T-helper 1 cell (primary cell): ENCODE measurements around the gene MAML3.

ENCODE experiments used
- DNase-seq, 5 donors: peaks; one replicate each; pipeline ENCODE4 v3.0.0-alpha.2; 2012 to 2020

MAML3 gene

DNA sequence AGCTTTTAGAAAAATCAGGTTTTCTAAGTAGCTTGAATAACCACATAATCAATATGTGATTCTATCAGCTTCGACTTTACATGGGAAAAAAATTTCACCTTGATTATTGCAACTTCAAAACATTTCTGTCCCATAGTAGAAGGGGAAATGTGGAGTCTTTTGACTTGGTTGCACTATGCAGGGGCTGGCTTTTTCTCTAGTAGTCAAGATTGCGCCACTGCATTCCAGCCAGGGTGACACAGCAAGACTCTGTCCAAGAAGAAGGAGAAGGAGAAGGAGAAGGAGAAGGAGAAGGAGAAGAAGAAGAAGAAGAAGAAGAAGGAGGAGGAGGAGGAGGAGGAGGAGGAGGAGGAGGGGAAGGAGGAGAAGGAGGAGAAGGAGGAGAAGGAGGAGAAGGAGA lies 84.9 kb downstream of the MAML3 start:
- DNase-seq: no peak

GRCh38 chr4:140068271-140068670 lies 85.7 kb downstream of the MAML3 start:
- no peak for DNase-seq

DNA sequence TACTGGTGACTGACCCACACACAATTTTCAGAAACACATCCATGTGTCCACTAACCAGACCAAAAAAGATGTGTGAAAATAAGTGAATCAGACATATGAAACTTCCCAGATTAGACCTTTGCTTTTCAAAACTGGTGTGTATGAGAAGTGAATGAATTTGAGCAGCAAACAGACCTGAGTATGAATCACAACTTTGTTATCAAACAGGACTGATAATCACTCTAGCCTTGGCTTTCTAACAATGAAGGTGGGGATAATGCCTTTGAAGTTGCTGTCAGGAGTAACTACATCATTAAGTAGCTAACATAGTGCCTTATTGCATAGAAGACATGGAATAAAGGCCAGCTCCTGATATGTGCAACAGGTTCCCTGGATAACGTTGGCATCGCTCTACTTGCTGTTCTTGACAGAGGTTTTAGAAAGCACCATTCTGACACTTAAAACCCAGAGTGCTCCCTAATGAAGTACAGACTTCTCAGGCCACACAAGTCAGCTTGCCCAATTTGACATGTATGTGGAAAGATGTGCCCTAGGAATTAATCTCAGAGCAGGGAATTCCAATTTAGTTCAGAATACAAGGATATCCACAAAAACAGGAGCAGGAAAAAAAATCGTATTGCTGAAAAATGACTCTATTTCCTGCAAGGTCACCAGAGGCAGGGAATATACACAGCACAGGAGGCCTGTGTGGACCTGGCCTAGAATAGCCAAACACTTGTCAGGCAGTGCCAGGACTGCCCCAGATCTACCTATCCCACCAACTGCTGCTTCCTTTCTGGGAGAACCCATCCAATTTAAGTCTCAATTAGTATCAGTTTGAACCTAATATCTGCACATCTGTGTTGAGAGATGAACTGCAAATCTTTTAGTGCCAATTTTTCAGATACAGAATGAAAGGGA lies 87.7 kb downstream of the MAML3 start:
- no peak for DNase-seq

GRCh38 chr4:140065393-140065792 lies 88.6 kb downstream of the MAML3 start:
- DNase-seq: no peak

- no peak for DNase-seq
Observed at GRCh38 chr4:140061659-140062289, 92.2 kb downstream of the MAML3 start.

- no peak for DNase-seq
Observed at GRCh38 chr4:140061194-140061593, 92.8 kb downstream of the MAML3 start.

DNA sequence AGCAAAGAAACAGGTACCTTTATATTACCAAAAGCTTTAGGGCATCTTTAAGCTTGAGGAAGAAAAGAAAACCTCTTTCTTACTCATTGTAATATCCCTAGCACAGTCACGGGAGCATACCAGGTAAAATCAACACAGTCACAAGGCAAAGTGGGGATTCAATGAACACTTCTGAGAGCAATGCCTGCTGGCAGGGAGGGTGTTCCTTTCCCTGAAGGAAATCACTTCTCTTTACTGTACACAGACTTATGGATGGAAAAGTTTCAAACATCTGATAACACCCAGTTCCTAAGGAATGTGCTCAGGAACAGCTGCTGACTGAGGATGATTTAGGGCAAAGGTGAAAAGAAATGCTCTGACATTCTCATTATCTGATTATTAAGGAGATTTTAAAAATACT lies 94.8 kb downstream of the MAML3 start:
- no peak for DNase-seq

- no peak for DNase-seq
Observed at GRCh38 chr4:140057701-140058100, 96.3 kb downstream of the MAML3 start.

GRCh38 chr4:140056015-140056414 lies 98.0 kb downstream of the MAML3 start:
- DNase-seq: no peak

GRCh38 chr4:140054861-140055260 lies 99.1 kb downstream of the MAML3 start:
- no peak for DNase-seq

DNA sequence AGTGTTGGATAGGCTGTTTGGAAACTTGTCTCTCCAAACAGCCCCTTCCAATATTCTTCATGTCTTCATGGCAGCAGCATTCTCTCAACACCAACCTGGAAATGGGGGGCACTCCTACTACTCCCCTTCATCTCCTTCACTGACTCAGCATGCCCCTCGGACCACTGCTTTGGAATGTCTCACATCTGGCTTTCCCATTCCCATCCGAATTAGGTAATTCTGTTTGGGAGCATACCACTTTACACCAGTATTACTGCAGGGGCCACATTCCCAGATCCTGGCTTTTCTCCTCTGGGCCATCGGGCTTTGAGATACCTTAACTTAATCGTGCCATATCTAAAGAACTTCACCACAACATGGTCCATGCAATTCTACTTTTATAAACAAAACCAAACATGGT lies 100.8 kb downstream of the MAML3 start:
- DNase-seq: no peak

- peak in 2 of 5 donors; percentile 4 to 36 for DNase-seq
Observed at GRCh38 chr4:140052050-140052449, 101.9 kb downstream of the MAML3 start.

DNA sequence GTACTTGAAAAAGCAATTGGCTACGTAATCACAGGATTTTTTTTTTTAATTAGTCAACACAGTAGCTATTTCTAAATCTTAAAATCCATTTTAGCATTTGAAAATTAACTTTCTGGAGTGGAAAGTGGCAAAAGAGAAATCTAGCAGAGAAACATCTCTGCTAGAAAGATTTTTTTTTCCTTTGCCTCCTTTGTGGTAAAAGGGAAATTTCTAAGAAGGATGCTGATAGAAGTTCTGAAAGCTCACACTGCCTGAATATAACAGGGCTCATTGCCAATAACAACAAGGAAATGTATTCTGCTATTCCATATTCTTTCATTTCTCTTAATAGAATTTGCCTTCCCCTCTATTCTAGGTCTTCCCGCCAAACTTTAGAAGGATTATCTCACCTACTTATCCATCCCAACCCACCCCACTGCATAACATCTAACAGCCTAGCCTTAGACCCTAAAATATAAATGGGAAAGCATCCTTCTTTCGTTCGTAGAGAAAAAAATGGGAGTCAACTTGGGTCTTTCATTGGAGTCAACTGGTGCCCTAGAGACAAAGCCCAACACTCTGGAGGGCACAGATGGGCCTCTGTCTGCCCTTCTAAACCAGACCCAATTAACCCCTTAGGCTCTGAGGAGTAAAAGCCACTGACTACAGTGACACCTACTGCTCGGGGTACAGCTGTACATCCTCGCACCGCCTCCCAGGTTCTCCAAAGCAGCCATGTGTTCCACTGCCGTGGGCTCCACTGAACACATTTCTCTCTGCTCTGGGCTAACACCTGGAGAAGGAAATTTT lies 103.9 kb downstream of the MAML3 start:
- DNase-seq: peak in 1 of 5 donors; percentile 14

- peak in 2 of 5 donors; percentile 17 to 57 for DNase-seq
Observed at GRCh38 chr4:140049024-140049848, 104.7 kb downstream of the MAML3 start.

DNA sequence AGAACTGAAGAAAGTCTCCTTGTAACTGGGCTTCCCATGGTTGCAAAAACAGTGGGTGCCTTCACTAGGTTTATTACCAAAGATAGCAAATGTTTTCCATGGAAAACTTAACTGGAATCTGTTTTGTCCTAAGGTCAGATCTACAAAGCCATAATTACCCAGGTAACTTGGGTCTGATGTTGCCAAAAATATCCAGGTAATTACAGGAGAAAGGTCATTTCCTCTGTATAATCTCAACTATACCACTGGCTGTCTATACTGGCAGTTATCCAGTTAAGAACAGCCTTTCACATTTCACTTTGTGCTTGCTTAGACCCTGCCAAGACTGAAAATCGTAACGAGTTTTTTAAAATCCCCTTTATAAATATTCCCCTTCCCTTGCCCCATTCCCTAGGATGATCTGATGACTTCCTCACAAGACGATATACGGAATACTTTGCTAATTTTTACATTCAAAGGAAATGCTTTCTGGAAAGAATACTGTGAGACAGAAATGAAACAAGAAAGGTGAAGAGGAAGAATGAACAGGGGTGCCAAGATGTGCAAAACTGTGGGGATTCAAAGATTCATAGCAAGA lies 105.5 kb downstream of the MAML3 start:
- no peak for DNase-seq

GRCh38 chr4:140047786-140048185 lies 106.2 kb downstream of the MAML3 start:
- no peak for DNase-seq

DNA sequence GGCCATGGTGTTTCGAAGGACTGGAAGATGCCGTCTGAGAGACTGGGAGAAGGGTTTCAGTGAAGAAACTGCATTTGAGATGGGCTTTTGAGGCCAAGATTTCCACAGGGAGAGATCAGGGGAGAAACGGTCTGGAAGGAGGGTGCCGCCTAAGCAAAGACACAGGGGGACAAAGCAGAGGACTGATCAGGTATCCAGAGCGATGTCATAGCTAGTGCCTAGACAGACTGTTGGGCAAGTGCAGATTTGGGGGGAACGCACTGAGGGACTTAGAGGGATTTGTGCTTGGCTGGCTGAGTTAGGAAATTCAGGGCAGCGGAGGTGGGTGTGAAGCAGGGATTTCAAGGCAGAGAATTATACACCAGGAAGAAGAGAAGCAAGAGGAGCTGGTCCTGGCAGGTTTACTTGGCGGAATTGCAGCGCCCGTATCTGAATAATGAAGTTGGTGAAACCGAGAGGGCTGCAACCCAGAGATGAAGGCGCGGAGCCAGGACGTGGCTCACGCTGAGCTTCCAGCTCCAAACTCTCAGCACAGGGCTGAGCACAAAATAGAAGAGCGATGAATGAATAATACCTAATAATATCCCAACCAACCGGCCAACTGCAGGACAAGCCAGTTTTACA lies 106.9 kb downstream of the MAML3 start:
- DNase-seq: no peak

GRCh38 chr4:140046543-140046942 lies 107.4 kb downstream of the MAML3 start:
- no peak for DNase-seq

GRCh38 chr4:140046016-140046415 lies 108.0 kb downstream of the MAML3 start:
- DNase-seq: no peak

- no peak for DNase-seq
Observed at GRCh38 chr4:140044337-140044902, 109.6 kb downstream of the MAML3 start.

DNA sequence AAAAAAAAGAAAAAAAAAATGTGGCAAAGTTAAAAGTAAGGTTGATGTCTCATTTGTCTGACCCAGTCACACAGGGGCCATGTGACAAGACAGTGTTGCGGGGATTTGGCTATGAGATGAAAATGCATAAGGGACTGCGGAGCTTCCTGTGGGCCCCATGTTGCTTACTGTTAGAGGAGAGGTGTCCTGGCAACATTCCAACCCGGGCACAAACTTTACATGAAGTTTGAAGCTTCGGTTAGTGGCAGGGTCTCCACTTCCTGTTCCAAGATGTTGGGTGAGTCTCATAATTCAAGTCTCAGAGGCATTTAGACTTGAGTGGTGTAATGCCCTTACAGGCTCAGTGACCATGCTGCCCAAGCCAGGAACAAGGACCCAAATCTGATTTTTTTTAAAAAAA lies 111.3 kb downstream of the MAML3 start:
- DNase-seq: no peak
